ENCODE results near the gene AFMID.

- no peak for TF ChIP-seq CTCF (IDR thresholded peaks at IDR 0.05)
- no peak for TF ChIP-seq POLR2A (IDR thresholded peaks at IDR 0.05)
- no peak for TF ChIP-seq POLR2AphosphoS5 (IDR thresholded peaks at IDR 0.05)
Measured at GRCh38 chr17:78143214-78144146, 43.7 kb upstream of the AFMID start.

All from upper lobe of left lung (tissue), 4 donors.